Upper lobe of right lung (tissue), 1 donor: ENCODE measurements around the gene TPRN. TPM values are rescaled to one million over a fixed set of nuclear protein-coding genes. Genes with fewer than 3 reads are reported as not detected.
A peak's percentile ranks its signal among the peaks of the same experiment; 100 is the strongest.

ENCODE experiments used
- ATAC-seq: fragments of 200-7000 bp; cut with Tn5 transposase; one replicate; pipeline ENCODE4 v1.9.1; 2020; ENCODE audit warnings: mild to moderate bottlenecking, moderate library complexity
- DNase-seq: peaks from one replicate; pipeline ENCODE4 v3.0.0-alpha.2; 2020
- H3K27ac ChIP-seq: fragments of 200-600 bp; one replicate; pipeline ENCODE4 v1.8.0; 2022
- H3K27me3 ChIP-seq: fragments of 200-600 bp; one replicate; pipeline ENCODE4 v1.8.0; 2022; ENCODE audit warnings: mild to moderate bottlenecking
- H3K36me3 ChIP-seq: fragments of 200-600 bp; one replicate; pipeline ENCODE4 v1.8.0; 2022
- H3K4me1 ChIP-seq: fragments of 200-600 bp; one replicate; pipeline ENCODE4 v1.8.0; 2022
- H3K4me3 ChIP-seq: fragments of 200-600 bp; one replicate; pipeline ENCODE4 v1.8.0; 2022; ENCODE audit warnings: mild to moderate bottlenecking
- H3K9me3 ChIP-seq: fragments of 200-600 bp; one replicate; pipeline ENCODE4 v1.8.0; 2022
- intact Hi-C: fragments of 100-400 bp; cut with DNase I; formaldehyde crosslinking; loops from one replicate; pipeline ENCODE4 v1.11.0; 2022
- total RNA-seq: library from RNA; stranded (reverse); fragmentation: NEBNext Ultra II Directional; extraction: Animal tissue kit (Norgen Biotek cat#: 25700); gene quantifications from one replicate; pipeline ENCODE4 v1.2.1, GENCODE V29; 2021
- TF ChIP-seq, protein P1 (sequence below): fragments of 200-600 bp; IDR thresholded peaks from one replicate; pipeline ENCODE4 v1.8.0; 2022; ENCODE audit warnings: antibody characterized with exemption
- donor health status: DM: no; HTN: yes; CAD: no; lungs with severe emphysema.

Gene TPRN
- total RNA-seq, 1 donor from 2014 or later, result 22.3 TPM

- intact Hi-C loops, result no loop called here
- TF ChIP-seq, protein P1, sequence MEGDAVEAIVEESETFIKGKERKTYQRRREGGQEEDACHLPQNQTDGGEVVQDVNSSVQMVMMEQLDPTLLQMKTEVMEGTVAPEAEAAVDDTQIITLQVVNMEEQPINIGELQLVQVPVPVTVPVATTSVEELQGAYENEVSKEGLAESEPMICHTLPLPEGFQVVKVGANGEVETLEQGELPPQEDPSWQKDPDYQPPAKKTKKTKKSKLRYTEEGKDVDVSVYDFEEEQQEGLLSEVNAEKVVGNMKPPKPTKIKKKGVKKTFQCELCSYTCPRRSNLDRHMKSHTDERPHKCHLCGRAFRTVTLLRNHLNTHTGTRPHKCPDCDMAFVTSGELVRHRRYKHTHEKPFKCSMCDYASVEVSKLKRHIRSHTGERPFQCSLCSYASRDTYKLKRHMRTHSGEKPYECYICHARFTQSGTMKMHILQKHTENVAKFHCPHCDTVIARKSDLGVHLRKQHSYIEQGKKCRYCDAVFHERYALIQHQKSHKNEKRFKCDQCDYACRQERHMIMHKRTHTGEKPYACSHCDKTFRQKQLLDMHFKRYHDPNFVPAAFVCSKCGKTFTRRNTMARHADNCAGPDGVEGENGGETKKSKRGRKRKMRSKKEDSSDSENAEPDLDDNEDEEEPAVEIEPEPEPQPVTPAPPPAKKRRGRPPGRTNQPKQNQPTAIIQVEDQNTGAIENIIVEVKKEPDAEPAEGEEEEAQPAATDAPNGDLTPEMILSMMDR, result no peak
- ATAC-seq (peak; percentile 76), DNase-seq (peak; percentile 97)
- no peaks in the 10 kb centered on the region for H3K9me3 ChIP-seq
- peak within 1 kb of the TSS; percentile 83 for H3K4me3 ChIP-seq
- H3K36me3 ChIP-seq, result no peaks in the 10 kb centered on the region
- peak within 1 kb of the TSS; percentile 80 for H3K27ac ChIP-seq
- peaks cover 41% of the 10 kb centered on the region for H3K4me1 ChIP-seq
- H3K27me3 ChIP-seq, result no peaks in the 10 kb centered on the region
Observed at GRCh38 chr9:137205126-137206069, 4.9 kb upstream of the TPRN start, which contains the start of the genes NDOR1 and TMEM203. Gene NDOR1 (plus strand): TSS chr9:137205700. CDS start chr9:137205778, 78 bp downstream. Gene TMEM203 (minus strand): TSS chr9:137205648. CDS start chr9:137205414, 234 bp downstream.

DNA sequence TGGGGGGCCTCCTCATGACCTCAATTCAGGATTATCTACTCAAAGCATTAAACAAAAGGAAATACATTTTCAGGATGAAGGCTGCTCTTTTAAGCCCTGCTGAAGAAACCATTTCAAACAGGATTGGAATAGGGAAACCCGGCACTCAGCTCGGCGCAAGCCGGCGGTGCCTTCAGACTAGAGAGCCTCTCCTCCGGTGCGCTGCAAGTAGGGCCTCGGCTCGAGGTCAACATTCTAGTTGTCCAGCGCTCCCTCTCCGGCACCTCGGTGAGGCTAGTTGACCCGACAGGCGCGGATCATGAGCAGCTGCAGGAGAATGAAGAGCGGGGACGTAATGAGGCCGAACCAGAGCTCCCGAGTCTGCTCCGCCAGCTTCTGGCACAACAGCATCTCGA, 4.2 kb upstream of the TPRN start:
- Histone ChIP-seq H3K27me3 (no peaks in the 10 kb centered on the region), H3K9me3 (no peaks in the 10 kb centered on the region), H3K4me1 (peaks cover 42% of the 10 kb centered on the region), H3K27ac (peak overlapping the region; percentile 80), H3K36me3 (no peaks in the 10 kb centered on the region), H3K4me3 (peak overlapping the region; percentile 83)
- TF ChIP-seq, protein P1, result no peak
- ATAC-seq, result no peak
- DNase-seq, result no peak
- intact Hi-C loops, result no loop called here

- no peak for ATAC-seq
- Histone ChIP-seq H3K4me3 (no peak overlapping the region), H3K27me3 (no peaks in the 10 kb centered on the region), H3K36me3 (no peaks in the 10 kb centered on the region), H3K4me1 (peaks cover 58% of the 10 kb centered on the region), H3K27ac (no peak overlapping the region), H3K9me3 (no peaks in the 10 kb centered on the region)
- intact Hi-C loops, result no loop called here
- TF ChIP-seq, protein P1, result no peak
- no peak for DNase-seq
Observed at GRCh38 chr9:137202966-137203365, 2.4 kb upstream of the TPRN start.

DNA sequence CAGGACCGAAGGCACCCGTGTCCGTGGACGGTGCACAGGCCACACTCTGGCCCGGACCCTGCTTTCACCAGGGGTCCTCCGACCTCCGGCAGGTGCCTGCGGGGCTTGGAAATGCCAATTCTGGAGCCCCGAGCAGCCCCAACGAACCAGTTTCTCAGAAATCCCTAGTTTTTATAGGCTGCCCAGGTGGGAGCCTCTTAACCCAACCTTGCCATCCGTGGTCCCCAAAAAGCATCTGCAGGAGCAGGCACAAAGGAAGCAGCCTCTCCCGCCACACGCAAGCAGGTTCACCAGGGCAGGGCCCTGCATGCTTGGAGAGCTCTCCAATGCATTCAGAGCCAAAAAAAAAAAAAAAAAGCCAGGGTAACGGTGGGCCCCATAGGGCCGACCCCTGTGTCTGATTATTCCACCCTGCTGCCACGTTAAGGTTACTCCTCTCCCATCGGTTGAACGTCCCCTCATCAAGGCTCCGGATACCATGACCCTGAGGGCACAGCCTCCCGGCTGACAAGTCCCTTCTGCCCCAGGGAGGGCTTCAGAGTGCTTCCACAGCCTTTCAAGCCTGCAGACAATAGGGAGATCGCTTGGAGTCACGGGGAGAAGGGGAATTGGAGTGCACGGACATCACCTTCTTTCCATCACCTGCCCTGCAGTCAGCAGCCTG, 796 bp upstream of the TPRN start:
- intact Hi-C loops, result no loop called here
- DNase-seq (no peak), ATAC-seq (no peak)
- Histone ChIP-seq H3K27ac (peak overlapping the region; percentile 87), H3K4me1 (peaks cover 52% of the 10 kb centered on the region), H3K27me3 (no peaks in the 10 kb centered on the region), H3K4me3 (peak overlapping the region; percentile 69), H3K36me3 (no peaks in the 10 kb centered on the region), H3K9me3 (no peaks in the 10 kb centered on the region)
- TF ChIP-seq, protein P1, result no peak

DNA sequence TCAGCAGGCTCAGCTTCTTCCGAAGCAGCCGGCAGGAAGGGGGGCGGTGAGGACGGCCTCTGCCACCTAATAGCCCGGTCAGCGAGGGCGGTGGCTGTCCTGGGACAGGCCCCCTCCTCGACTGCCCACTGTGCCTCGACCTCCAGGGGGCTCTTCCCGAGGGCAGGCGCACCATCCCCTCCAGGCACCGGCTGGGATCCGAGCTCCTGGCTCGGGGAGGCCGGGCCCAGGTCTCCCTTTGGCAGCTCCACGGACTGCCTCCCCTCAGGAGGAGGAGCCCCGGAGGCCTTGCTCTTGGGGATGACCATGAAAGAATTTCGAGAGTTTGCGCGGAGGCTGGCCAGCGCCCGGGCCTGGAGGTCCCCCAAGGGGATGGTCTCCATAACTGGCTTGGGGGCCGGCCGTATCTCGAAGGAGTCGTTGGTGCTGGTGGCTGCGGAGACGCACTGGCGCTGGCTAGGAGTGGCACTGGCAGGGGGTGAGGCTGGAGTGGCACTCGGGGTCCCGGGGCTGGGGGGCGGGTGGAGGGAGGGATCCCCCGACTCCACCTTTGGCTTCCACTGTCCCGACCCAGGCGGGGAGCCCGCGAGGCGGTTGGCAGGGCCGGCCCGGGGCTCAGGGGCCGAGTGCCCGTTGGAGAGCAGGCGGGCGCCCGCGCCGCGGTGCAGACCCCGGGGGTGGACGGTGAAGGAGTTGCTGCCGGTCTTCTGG, 975 bp downstream of the TPRN start:
- intact Hi-C loops, result no loop called here
- H3K36me3 ChIP-seq, result no peaks in the 10 kb centered on the region
- no peak for ATAC-seq
- H3K9me3 ChIP-seq, result no peaks in the 10 kb centered on the region
- H3K4me3 ChIP-seq, result peak overlapping the region; percentile 55
- H3K27ac ChIP-seq, result peak overlapping the region; percentile 68
- peaks cover 54% of the 10 kb centered on the region for H3K4me1 ChIP-seq
- H3K27me3 ChIP-seq, result no peaks in the 10 kb centered on the region
- TF ChIP-seq, protein P1, result no peak
- DNase-seq, result no peak
